ENCODE results near the gene LRRC4C. TPM values are rescaled to one million over a fixed set of nuclear protein-coding genes. Genes with fewer than 3 reads are reported as not detected.

LRRC4C gene
- total RNA-seq, 2 donors from 2014 or later = 1.3 TPM; not detected in 1

GRCh38 chr11:40133498-40133897 is 1326.0 kb downstream of the LRRC4C start:
- H3K27me3 ChIP-seq = no peaks in the 10 kb centered on the region
- H3K4me3 ChIP-seq = no peak overlapping the region
- no peaks in the 10 kb centered on the region for H3K9me3 ChIP-seq
- H3K4me1 ChIP-seq = no peaks in the 10 kb centered on the region
- 76 to 86% methylated on average over 3 of the region's 3 CpGs for WGBS, 2 donors
- H3K27ac ChIP-seq = no peak overlapping the region
- no peaks in the 10 kb centered on the region for H3K36me3 ChIP-seq (replicated peaks in 1 of 2; ENCODE audit: insufficient read depth in 1 of 2, low read depth in 2 of 2)
- no peak for TF ChIP-seq POLR2A (IDR thresholded peaks at IDR 0.05)
- TF ChIP-seq, protein P1, sequence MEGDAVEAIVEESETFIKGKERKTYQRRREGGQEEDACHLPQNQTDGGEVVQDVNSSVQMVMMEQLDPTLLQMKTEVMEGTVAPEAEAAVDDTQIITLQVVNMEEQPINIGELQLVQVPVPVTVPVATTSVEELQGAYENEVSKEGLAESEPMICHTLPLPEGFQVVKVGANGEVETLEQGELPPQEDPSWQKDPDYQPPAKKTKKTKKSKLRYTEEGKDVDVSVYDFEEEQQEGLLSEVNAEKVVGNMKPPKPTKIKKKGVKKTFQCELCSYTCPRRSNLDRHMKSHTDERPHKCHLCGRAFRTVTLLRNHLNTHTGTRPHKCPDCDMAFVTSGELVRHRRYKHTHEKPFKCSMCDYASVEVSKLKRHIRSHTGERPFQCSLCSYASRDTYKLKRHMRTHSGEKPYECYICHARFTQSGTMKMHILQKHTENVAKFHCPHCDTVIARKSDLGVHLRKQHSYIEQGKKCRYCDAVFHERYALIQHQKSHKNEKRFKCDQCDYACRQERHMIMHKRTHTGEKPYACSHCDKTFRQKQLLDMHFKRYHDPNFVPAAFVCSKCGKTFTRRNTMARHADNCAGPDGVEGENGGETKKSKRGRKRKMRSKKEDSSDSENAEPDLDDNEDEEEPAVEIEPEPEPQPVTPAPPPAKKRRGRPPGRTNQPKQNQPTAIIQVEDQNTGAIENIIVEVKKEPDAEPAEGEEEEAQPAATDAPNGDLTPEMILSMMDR (IDR thresholded peaks at IDR 0.05) = no peak
- no peak for ATAC-seq
- no peak for DNase-seq
- intact Hi-C loops (cut with DNase I) = no loop called here

DNA sequence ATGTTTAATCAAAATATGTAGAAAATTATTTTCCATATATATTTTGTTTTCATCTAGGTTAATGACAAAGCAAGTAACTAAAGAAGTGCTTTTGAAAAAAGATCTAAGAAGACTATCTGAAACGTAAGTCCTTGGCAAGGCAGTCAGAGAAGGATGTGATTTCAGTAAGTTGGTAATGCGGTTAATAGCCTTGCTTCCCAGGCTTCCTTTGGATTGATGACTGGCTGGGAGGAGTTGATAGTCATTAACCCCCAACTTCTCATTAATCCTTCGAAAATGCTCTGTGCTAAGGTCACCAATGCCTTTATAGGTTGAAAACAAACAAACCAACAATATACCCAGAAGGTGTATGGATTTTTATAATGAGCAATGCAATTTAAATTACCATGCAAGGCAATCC is 1326.5 kb downstream of the LRRC4C start:
- WGBS, 2 donors = 16 to 26% methylated on average over 3 of the region's 3 CpGs
- DNase-seq (no peak), ATAC-seq (no peak)
- Histone ChIP-seq H3K27me3 (no peaks in the 10 kb centered on the region), H3K9me3 (no peaks in the 10 kb centered on the region), H3K36me3 (replicated peaks in 1 of 2; ENCODE audit: insufficient read depth in 1 of 2, low read depth in 2 of 2) (no peaks in the 10 kb centered on the region), H3K27ac (no peak overlapping the region), H3K4me3 (no peak overlapping the region), H3K4me1 (no peaks in the 10 kb centered on the region)
- intact Hi-C loops (cut with DNase I) = no loop called here
- TF ChIP-seq, protein P1 (IDR thresholded peaks at IDR 0.05) = no peak
- TF ChIP-seq POLR2A (IDR thresholded peaks at IDR 0.05) = no peak

DNA sequence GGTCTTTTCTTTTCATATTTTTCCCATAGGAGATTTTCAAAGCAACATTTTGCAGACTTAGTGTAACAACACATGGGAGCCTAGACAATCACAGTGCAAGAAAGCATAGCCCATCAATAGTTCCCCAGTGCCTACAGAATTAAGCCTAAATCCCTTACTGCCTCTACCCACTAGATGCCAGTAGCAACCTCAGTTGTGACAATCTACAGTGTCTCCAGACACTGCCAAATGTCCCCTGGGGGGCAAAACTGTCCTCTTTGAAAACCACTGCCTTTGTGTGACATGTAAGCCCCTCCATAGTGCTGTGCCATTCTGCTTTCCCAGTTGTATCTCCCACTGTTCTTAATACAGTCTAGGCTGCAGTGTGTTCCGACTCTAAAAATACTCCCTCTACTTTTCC is 1329.0 kb downstream of the LRRC4C start:
- DNase-seq (no peak), ATAC-seq (no peak)
- H3K9me3 ChIP-seq = no peaks in the 10 kb centered on the region
- no peaks in the 10 kb centered on the region for H3K4me1 ChIP-seq
- intact Hi-C loops (cut with DNase I) = no loop called here
- 36 to 61% methylated on average over 1 of the region's 1 CpG for WGBS, 2 donors
- H3K27me3 ChIP-seq = no peaks in the 10 kb centered on the region
- TF ChIP-seq, protein P1 (IDR thresholded peaks at IDR 0.05) = no peak
- TF ChIP-seq POLR2A (IDR thresholded peaks at IDR 0.05) = no peak
- no peak overlapping the region for H3K4me3 ChIP-seq
- no peaks in the 10 kb centered on the region for H3K36me3 ChIP-seq (replicated peaks in 1 of 2; ENCODE audit: insufficient read depth in 1 of 2, low read depth in 2 of 2)
- H3K27ac ChIP-seq = no peak overlapping the region

GRCh38 chr11:40129266-40129665 is 1330.2 kb downstream of the LRRC4C start:
- H3K9me3 ChIP-seq = no peaks in the 10 kb centered on the region
- DNase-seq (no peak), ATAC-seq (no peak)
- TF ChIP-seq, protein P1 (IDR thresholded peaks at IDR 0.05) = peak in 4 of 7 experiments; percentile 17 to 41 (median 34)
- no peak for TF ChIP-seq POLR2A (IDR thresholded peaks at IDR 0.05)
- WGBS, 2 donors = 0% methylated on average over 1 of the region's 1 CpG
- H3K27me3 ChIP-seq = no peaks in the 10 kb centered on the region
- no peak overlapping the region for H3K27ac ChIP-seq
- no peaks in the 10 kb centered on the region for H3K4me1 ChIP-seq
- intact Hi-C loops (cut with DNase I) = no loop called here
- H3K4me3 ChIP-seq = no peak overlapping the region
- H3K36me3 ChIP-seq (replicated peaks in 1 of 2; ENCODE audit: insufficient read depth in 1 of 2, low read depth in 2 of 2) = no peaks in the 10 kb centered on the region

- Histone ChIP-seq H3K36me3 (replicated peaks in 1 of 2; ENCODE audit: insufficient read depth in 1 of 2, low read depth in 2 of 2) (no peaks in the 10 kb centered on the region), H3K4me3 (no peak overlapping the region), H3K4me1 (no peaks in the 10 kb centered on the region), H3K27ac (no peak overlapping the region), H3K27me3 (no peaks in the 10 kb centered on the region), H3K9me3 (no peaks in the 10 kb centered on the region)
- ATAC-seq = no peak
- no peak for DNase-seq
- WGBS, 2 donors = 13 to 30% methylated on average over 1 of the region's 1 CpG
- TF ChIP-seq, protein P1 (IDR thresholded peaks at IDR 0.05) = peak in 1 of 7 experiments; percentile 11
- no peak for TF ChIP-seq POLR2A (IDR thresholded peaks at IDR 0.05)
- intact Hi-C loops (cut with DNase I) = no loop called here
Measured at GRCh38 chr11:40125054-40125453, 1334.4 kb downstream of the LRRC4C start.
